Measurements from ENCODE around the gene SKIDA1.
A peak's percentile ranks its signal among the peaks of the same experiment; 100 is the strongest.

The SKIDA1 gene

DNA sequence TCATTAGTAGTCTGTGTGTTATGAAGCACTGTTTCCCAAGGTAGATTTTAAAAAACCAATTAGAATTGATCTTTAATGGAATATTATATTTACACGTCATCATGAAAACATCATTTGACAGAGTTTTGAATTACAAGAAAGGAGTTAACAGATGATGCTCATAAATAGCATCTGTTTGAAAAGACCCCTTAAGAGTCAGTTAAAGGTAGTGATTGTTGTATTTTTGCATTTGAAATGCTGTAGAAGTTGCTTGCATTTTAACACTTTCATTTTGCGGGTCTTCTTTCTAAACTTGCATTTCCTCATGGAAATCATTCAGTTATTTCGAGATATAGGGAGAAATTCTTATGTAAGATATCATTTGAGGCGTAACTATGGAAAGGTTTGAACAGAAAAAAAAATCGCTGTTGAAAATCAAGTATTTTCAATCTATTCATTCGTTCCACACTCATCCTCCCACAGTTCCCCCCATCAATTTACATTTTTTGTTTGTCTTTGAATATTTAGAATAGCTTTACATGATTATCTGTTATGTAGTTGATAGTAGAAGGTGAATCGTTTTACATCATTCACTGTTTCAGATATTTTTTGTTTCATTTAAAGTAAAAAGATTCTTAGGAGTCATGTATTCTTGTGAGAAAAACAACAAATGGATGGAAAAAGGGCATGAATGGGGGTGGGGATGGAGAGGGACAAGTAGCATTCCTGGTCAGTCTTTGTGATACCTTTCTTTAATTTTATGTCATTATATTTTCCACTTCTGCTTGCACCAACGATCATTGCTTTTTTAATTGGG, 3.0 kb upstream of the SKIDA1 start:
- peak; percentile 76 for DNase-seq

GRCh38 chr10:21527598-21528235, 2.2 kb upstream of the SKIDA1 start:
- peak; percentile 55 for DNase-seq

GRCh38 chr10:21526860-21527597, 1.5 kb upstream of the SKIDA1 start:
- DNase-seq: peak; percentile 71

DNA sequence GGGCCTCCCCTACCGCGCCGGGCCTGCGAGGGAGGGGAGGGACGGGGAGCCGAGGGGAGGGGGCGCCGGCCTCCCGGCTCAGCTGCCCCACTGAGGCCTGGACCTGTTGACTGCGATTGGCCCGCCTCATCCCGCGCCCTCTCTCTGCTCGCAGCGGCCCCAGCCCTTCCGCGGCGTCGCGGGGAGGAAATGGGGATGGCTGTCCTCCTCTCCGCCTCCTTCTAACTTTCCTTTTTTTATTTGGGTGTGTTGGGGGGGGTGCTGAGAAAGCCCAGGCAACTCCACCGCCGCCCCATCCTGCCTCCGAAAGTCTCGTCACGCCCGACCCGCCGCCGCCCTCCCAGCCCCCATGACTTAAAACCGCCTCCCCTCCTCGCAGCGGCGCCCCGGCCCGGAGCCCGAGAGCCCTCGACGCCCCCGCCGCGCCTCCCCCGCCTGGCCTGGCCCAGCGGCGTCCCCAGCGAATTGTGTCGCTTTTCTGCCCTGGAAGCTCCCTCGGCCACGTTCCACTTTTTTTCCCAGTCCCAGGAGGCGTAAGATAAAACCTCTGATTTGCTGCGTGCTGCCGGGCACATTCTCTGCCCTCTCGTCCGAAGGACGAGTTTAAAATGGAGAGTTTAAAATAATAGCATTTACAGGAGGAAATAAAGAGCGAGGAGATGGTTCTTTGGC, 842 bp upstream of the SKIDA1 start:
- peak; percentile 94 for DNase-seq

DNA sequence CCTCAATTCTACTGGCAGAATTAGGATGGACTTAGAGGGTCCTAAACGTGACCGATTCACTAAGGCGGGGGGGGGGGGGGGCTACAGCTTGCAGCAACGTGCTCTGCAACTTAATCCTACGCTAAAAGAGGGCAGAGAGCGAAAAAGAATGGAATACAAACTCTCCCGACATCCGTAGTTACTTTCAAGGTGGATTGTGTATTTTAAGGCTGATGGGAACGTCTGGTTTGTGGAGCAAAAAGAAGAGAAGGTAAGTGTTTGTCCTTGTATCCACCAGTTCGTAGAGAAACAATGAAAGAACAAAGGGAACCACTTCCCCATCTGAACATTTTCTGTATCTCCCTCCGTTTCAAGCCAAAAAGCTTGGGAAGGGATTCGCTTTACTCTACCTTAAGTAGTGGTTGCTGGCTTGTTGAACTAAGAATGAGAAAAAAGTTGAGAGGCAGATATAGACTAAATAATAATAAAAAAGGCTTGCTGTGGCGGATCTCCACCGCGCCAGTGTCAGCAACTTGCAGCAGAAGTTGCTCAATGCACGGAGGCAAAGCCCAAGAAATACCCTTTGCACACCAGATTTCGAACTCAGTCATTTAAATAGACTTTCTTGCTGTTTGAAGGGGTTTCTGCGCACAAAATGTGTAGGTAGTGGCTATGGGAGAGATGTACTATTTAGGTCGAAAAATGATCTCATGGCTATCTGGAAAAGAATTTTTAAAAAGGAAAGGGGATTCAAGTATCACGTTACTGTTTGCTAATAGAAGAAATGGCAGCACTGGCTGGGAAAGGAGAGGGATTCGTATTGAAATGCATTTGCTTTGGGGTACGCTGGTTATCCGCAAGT, 736 bp downstream of the SKIDA1 start:
- DNase-seq: peak; percentile 75

- DNase-seq: no peak
Observed at GRCh38 chr10:21524131-21524525, 1.4 kb downstream of the SKIDA1 start.

GRCh38 chr10:21523557-21524008, 1.9 kb downstream of the SKIDA1 start:
- peak; percentile 89 for DNase-seq

DNA sequence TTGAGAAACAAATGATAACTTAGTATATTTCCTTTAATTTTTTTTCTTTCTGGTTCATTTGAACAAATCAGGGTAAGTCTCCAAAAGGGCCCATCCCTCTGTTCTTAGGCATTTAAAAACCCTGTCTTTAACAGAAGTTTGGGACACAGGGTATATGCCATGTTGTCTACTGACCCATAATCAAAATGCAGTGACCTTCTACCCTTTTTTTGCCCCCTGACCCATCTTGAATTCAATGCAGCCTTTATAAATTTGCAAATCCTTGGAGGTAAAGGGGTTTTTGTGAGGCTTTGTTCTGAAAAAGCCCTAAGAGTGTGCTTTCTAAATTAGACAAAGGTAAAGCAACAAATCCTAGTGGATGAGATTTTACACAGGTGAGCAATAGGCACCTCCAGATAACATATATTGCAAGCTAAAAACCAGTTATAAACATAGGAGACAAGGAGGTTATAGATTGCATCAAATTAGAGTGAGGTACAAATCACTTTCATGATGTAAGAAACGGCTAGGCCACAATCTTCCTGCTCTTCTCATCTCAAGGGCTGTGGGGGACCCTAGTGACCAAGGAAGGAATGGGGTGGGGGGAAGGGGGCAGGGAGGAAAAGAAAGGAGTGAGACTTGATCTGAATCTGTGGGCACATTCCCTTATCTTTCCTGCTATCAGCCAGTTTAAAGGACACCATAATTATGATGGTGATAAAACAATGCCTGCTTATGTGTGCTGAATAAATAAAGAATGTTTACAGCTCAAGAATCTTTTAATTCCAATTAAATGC, 2.7 kb downstream of the SKIDA1 start:
- DNase-seq: peak; percentile 75

GRCh38 chr10:21521751-21522533, 3.5 kb downstream of the SKIDA1 start:
- DNase-seq: no peak

- peak; percentile 65 for DNase-seq
Observed at GRCh38 chr10:21520949-21521348, 4.5 kb downstream of the SKIDA1 start.

GRCh38 chr10:21520509-21520908, 5.0 kb downstream of the SKIDA1 start:
- no peak for DNase-seq

DNA sequence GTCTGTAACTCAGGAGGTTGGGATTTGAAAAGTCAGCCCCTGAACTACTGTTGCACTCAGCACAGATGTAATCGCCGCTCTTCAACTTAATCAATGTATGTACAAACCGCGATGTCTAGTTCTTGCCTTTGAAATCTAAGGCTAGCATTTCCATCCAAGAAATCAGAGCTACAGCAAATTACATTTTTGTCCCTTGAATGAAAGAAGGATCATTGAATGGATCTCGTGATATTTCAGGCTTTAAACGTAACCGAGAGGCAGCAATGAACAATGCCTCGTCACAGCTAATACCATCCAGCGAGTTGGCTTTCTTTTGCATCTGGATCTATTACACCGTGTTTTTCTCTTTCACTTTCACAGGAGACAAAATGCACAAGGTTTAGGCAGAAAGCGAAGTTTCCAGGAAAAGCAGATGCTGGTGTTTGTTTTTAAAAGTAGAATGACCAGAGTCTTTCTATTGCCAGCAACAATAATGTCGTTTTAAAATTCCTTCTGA, 5.5 kb downstream of the SKIDA1 start:
- peak; percentile 62 for DNase-seq

- DNase-seq: no peak
Observed at GRCh38 chr10:21519397-21519933, 6.0 kb downstream of the SKIDA1 start.

DNA sequence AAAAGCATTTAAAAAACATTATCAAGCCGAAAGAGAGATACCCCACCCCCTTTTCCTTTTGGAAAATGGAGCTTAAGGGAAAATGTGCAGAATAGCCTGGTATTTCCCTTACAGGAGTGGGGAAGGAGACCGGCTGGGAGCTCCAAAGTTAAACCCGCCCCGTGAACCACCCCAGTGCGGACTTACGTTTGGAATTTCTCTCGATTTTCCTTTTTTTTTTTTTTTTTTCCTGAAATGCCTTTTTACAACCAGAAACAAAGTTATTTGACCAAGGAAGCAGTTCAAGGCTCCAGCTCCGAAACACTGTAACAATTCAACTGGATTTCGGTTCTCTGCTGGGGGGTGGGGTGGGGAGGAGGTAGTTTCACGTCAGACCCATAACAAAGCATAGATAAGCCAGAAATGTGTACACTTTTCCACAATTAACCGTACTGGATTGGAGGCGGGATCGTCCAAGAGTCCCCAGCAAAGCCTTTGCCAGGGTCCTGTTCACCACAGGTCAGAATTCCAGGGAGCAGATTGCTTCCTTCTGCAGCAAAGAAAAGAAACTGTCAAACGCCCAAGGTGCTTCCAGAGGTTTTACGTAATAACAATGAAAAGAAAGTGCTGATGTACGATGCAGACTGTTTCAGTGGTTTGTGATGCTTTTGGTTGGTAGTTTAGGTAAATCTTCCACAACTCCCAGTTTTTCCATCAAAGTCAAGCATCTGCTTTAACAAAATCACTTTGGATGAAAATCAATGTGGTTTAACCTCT, 6.7 kb downstream of the SKIDA1 start:
- DNase-seq: peak; percentile 57

- DNase-seq: peak; percentile 90
Observed at GRCh38 chr10:21518149-21518640, 7.3 kb downstream of the SKIDA1 start.

- peak; percentile 79 for DNase-seq
Observed at GRCh38 chr10:21517134-21518031, 8.1 kb downstream of the SKIDA1 start.

DNA sequence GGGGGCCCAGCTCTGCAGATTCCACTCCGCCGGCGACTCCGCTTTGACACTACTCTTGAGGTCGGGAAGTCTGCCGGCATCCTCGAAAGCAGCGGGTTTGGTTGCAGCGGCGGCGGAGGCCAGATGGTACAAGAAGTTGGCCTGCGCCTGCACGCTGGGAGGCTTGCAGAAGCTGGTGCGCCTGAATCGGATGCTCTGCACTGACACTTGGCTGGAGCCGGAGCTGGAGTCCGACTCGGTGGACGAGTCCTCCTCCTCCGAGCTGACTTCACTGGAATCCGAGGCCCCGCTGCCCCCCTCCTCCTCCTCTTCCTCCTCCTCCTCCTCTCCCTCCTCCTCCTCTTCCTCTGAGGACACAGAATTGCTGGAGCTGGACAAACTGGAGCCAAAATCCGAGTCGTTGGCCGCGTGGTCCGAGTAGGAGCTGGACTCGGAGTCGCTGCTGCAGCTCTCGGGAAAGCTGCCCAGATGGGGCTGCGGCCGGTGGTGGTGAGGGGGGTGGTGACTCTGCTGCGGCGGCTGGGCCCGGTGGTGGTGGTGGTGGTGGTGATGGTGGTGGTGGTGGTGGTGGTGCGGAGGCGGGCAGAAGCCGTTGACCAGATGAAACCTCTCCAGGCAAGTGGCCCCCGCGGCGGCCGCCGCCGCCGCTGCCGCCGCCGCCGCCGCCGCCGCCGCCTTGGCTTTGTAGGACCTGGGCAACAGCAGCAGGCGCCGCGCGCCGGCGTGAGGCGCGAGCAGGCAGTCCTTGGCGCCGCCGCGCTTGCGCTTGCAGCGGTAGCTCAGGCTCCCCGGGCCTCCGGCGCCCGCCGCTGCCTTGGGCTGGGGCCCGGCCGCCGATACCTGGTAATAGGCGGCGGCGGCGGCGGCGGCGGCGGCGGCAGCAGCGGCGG, 9.0 kb downstream of the SKIDA1 start:
- peak; percentile 64 for DNase-seq
